ENCODE results near the gene TFDP2.
A peak's percentile ranks its signal among the peaks of the same experiment; 100 is the strongest.

TFDP2 gene

GRCh38 chr3:141972399-141972798 lies 176.9 kb downstream of the TFDP2 start:
- Histone ChIP-seq H3K27me3 (ENCODE audit: low read depth) (no peaks in the 10 kb centered on the region), H3K4me3 (no peak overlapping the region), H3K36me3 (replicated peaks) (no peaks in the 10 kb centered on the region), H3K4me1 (no peaks in the 10 kb centered on the region), H3K9me3 (no peaks in the 10 kb centered on the region)
- in situ Hi-C loops (cut with MboI; ENCODE audit: low sequenced_read_pairs) = no loop called here
- no peak for DNase-seq (ENCODE audit: low spot score in 2 of 2)

DNA sequence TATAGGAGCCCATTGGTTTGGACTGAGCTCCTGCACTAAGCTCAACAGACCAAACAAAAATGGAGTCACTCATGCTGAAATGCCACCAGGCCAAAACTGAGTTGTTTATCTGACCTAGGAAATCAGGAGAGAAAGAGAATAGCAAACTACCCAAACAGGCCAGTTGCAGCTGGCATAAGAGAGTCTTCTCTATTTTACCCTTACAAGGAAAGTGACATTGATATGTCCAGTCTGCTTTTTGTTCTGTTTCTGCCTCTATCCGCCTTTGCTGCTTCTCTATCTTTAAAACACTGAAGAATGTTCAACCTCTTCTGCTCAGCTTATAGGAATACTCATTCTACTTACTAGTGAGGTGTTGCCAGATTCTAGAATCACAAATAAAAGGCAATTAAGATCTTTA lies 177.8 kb downstream of the TFDP2 start:
- Histone ChIP-seq H3K4me3 (no peak overlapping the region), H3K4me1 (no peaks in the 10 kb centered on the region), H3K27me3 (ENCODE audit: low read depth) (no peaks in the 10 kb centered on the region), H3K9me3 (no peaks in the 10 kb centered on the region), H3K36me3 (replicated peaks) (no peaks in the 10 kb centered on the region)
- in situ Hi-C loops (cut with MboI; ENCODE audit: low sequenced_read_pairs) = no loop called here
- DNase-seq (ENCODE audit: low spot score in 2 of 2) = no peak

- Histone ChIP-seq H3K4me1 (no peaks in the 10 kb centered on the region), H3K36me3 (replicated peaks) (no peaks in the 10 kb centered on the region), H3K27me3 (ENCODE audit: low read depth) (no peaks in the 10 kb centered on the region), H3K9me3 (no peaks in the 10 kb centered on the region), H3K4me3 (no peak overlapping the region)
- in situ Hi-C loops (cut with MboI; ENCODE audit: low sequenced_read_pairs) = no loop called here
- no peak for DNase-seq (ENCODE audit: low spot score in 2 of 2)
Measured at GRCh38 chr3:141969711-141970110, 179.6 kb downstream of the TFDP2 start.

DNA sequence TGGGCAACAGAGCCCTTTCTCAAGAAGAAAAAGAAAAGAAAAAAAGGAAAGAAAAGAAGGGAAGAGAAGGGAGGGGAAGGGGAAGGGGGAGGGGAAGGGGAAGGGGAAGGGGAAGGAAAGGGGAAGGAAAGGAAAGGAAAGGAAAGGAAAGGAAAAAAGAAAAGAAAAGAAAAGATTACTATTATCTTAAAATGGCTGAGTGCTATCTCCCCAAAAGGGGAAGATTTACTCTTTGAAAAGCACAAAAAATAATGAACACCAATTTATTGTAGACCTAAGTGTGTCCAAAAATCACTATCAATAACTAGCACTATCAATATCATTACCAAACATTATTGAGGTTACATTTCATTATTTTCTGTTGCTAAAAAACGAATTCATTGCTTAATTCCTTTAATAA lies 183.9 kb downstream of the TFDP2 start:
- in situ Hi-C loops (cut with MboI; ENCODE audit: low sequenced_read_pairs) = no loop called here

DNA sequence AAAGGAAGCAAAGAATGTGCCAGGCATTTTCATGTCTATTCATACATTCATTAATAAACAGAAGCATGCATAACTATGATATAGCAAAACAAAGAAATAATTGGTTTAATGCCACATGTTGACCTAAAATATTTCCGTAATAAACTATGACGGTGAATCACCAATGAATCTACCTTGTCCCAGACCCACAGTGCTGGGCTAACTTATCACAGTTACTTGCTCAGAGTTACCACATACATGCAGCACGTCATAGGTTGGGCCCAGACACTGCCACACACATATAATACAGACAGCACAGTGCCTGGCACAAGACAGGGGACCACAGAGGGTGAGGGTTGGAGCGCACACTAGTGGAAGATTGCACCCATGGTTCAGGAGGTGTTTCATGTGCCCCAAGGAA lies 186.0 kb downstream of the TFDP2 start:
- in situ Hi-C loops (cut with MboI; ENCODE audit: low sequenced_read_pairs) = no loop called here
- no peak overlapping the region for H3K4me3 ChIP-seq

More for the DNA sequence above, 183.9 kb downstream of the TFDP2 start:
- no peaks in the 10 kb centered on the region for H3K36me3 ChIP-seq (replicated peaks)
- H3K27me3 ChIP-seq (ENCODE audit: low read depth) = no peaks in the 10 kb centered on the region
- H3K4me3 ChIP-seq = no peak overlapping the region
- no peak for DNase-seq (ENCODE audit: low spot score in 2 of 2)
- H3K9me3 ChIP-seq = no peaks in the 10 kb centered on the region
- H3K4me1 ChIP-seq = no peaks in the 10 kb centered on the region

DNA sequence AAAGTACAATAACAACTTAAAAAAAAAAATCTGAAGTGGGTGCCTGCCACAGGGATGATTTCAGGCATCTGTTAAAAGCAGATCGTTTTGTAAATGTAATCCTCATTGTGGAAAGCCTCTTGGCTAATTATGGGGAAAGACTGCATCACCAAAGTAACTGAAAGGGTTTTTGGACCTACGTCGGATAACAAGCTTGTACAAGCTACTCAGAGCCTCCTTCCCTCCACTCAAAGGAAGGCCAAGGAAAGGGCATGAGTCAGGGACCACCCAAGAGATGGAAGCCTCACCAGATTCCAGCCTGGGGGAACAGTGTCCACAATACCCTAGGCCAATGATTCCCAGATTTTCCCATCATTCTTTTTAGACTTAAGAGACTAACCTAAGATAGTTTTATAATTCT lies 188.6 kb downstream of the TFDP2 start:
- Histone ChIP-seq H3K36me3 (replicated peaks) (no peaks in the 10 kb centered on the region), H3K4me1 (no peaks in the 10 kb centered on the region; the same call in 1 of the 2 replicates)
- in situ Hi-C loops (cut with MboI; ENCODE audit: low sequenced_read_pairs) = no loop called here

More for the DNA sequence above, 186.0 kb downstream of the TFDP2 start:
- Histone ChIP-seq H3K36me3 (replicated peaks) (no peaks in the 10 kb centered on the region), H3K27me3 (ENCODE audit: low read depth) (no peaks in the 10 kb centered on the region), H3K4me1 (no peaks in the 10 kb centered on the region), H3K9me3 (no peaks in the 10 kb centered on the region)
- no peak for DNase-seq (ENCODE audit: low spot score in 2 of 2)

GRCh38 chr3:141959589-141960554 lies 189.5 kb downstream of the TFDP2 start:
- no peaks in the 10 kb centered on the region for H3K36me3 ChIP-seq (replicated peaks)
- DNase-seq (ENCODE audit: low spot score in 2 of 2) = no peak
- H3K27me3 ChIP-seq (ENCODE audit: low read depth) = no peaks in the 10 kb centered on the region
- H3K4me1 ChIP-seq = peaks cover 9% of the 10 kb centered on the region
- no peaks in the 10 kb centered on the region for H3K9me3 ChIP-seq
- H3K4me3 ChIP-seq = no peak overlapping the region
- in situ Hi-C loops (cut with MboI; ENCODE audit: low sequenced_read_pairs) = loop anchor here (5.0 kb wide), 1 partner anchor 322 kb away; no protein-coding TSS in a partner anchor

More for the DNA sequence above, 188.6 kb downstream of the TFDP2 start:
- Histone ChIP-seq H3K4me3 (no peak overlapping the region), H3K27me3 (ENCODE audit: low read depth) (no peaks in the 10 kb centered on the region), H3K9me3 (no peaks in the 10 kb centered on the region)
- DNase-seq (ENCODE audit: low spot score in 2 of 2) = no peak

DNA sequence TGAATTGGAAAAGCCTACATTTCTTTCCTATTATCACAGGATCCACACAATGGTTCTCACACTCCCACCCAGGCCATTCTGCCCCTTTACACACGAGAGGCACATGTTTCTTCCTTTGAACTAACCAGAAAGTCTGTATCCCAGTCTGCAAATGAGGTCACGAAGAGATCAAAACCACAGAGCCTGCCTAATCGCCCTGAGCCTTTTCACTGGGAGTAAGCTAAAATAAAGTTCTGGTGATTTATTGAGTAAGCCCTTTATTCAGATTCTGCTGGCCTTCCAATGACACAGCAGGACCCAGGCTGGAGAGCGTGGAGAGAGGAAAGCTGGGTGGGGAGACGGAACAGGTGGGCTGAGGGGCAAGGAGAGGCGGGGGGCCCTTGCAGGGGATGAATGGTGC lies 194.2 kb downstream of the TFDP2 start:
- Histone ChIP-seq H3K36me3 (replicated peaks) (no peaks in the 10 kb centered on the region), H3K4me3 (no peak overlapping the region)
- in situ Hi-C loops (cut with MboI; ENCODE audit: low sequenced_read_pairs) = loop anchor here (5.0 kb wide), 1 partner anchor 327 kb away; no protein-coding TSS in a partner anchor

GRCh38 chr3:141952611-141953010 lies 196.7 kb downstream of the TFDP2 start:
- in situ Hi-C loops (cut with MboI; ENCODE audit: low sequenced_read_pairs) = no loop called here
- Histone ChIP-seq H3K4me1 (peaks cover 12% of the 10 kb centered on the region), H3K9me3 (no peaks in the 10 kb centered on the region), H3K36me3 (replicated peaks) (no peaks in the 10 kb centered on the region), H3K27me3 (ENCODE audit: low read depth) (no peaks in the 10 kb centered on the region), H3K4me3 (no peak overlapping the region)
- DNase-seq (ENCODE audit: low spot score in 2 of 2) = no peak

More for the DNA sequence above, 194.2 kb downstream of the TFDP2 start:
- Histone ChIP-seq H3K9me3 (no peaks in the 10 kb centered on the region), H3K4me1 (peaks cover 12% of the 10 kb centered on the region), H3K27me3 (ENCODE audit: low read depth) (no peaks in the 10 kb centered on the region)
- DNase-seq (ENCODE audit: low spot score in 2 of 2) = peak; percentile 51 to 55

GRCh38 chr3:141950572-141951493 lies 198.5 kb downstream of the TFDP2 start:
- Histone ChIP-seq H3K9me3 (no peaks in the 10 kb centered on the region), H3K27me3 (ENCODE audit: low read depth) (no peaks in the 10 kb centered on the region), H3K36me3 (replicated peaks) (no peaks in the 10 kb centered on the region), H3K4me3 (no peak overlapping the region), H3K4me1 (peaks cover 12% of the 10 kb centered on the region)
- no peak for DNase-seq (ENCODE audit: low spot score in 2 of 2)
- in situ Hi-C loops (cut with MboI; ENCODE audit: low sequenced_read_pairs) = no loop called here

DNA sequence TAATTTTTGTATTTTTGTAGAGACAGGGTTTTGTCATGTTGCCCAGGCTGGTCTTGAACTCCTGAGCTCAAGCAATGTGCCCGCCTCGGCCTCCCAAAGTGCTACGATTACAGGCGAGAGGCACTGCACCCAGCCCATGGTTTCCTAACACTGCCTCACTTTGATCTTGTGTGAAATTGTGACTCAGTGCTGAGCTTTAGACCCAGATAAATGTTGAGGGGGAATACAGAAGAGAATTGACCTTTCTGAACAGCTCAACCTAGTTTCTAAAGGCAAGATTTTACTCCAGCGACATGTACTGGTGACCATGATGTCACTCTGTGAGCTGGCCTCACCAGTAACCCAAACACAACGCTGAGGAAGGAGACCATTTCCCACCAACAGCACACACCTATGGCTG lies 199.4 kb downstream of the TFDP2 start:
- Histone ChIP-seq H3K36me3 (replicated peaks) (no peaks in the 10 kb centered on the region), H3K9me3 (no peaks in the 10 kb centered on the region), H3K4me1 (peaks cover 4% of the 10 kb centered on the region), H3K4me3 (no peak overlapping the region), H3K27me3 (ENCODE audit: low read depth) (no peaks in the 10 kb centered on the region)
- DNase-seq (ENCODE audit: low spot score in 2 of 2) = no peak
- in situ Hi-C loops (cut with MboI; ENCODE audit: low sequenced_read_pairs) = no loop called here

DNA sequence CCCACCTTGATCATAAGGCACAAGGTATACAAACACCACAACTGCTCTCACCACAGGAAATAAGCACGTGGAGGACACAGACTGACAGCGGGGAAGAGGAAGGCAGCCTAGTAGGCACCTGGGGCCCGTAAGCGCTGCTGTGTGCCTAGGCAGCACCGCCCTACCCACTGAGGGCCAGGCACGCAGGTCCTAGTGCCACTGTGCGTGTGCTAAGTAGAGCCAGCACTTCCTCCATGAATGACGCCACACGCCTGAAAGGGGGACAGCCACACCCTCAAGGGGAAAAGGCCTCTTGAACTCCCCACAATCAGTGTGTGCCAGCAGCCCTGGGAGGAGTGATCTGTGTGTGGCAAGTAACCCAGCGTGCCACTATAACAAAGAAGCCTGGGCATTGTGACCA lies 199.9 kb downstream of the TFDP2 start:
- Histone ChIP-seq H3K9me3 (no peaks in the 10 kb centered on the region), H3K4me1 (no peaks in the 10 kb centered on the region), H3K36me3 (replicated peaks) (no peaks in the 10 kb centered on the region), H3K4me3 (no peak overlapping the region), H3K27me3 (ENCODE audit: low read depth) (no peaks in the 10 kb centered on the region)
- no peak for DNase-seq (ENCODE audit: low spot score in 2 of 2)
- in situ Hi-C loops (cut with MboI; ENCODE audit: low sequenced_read_pairs) = no loop called here

DNA sequence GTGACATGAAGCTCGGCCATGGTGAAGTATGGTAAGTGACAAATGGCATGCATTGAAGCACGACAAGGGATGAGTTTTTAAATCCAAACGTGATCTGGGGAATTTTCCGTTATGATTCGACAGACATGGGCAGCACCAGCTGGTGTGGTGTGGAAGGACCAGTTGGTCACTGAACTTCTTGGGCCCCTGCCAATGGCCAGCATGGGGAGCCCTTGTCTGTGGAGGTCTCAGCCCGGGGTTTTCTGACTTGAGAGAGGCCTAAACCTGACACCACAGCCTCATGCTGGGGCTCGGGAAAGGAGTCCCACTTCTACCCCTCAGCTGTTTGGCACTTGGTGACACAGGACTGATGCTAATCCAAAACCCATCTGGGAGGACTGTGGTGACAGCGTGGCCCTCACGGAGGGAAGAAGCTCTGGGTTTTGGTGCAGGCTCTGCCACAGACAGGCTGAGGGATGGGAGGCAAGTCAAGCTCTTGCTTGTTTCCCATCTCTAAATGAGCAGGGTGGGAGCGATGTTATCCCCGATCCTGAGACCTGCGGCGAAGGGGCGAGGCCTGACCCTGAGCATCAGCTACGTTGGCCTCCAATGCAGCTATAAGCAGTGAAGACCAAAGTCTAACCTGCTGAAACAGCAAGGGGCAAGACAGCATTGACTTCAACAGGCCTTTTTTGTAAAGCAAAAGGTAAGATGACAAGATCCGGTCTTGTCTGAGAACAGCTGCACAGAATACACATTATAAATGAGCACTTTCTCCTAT lies 203.4 kb downstream of the TFDP2 start:
- no peaks in the 10 kb centered on the region for H3K4me1 ChIP-seq
- no peaks in the 10 kb centered on the region for H3K9me3 ChIP-seq
- DNase-seq (ENCODE audit: low spot score in 2 of 2) = no peak
- in situ Hi-C loops (cut with MboI; ENCODE audit: low sequenced_read_pairs) = no loop called here
- no peaks in the 10 kb centered on the region for H3K27me3 ChIP-seq (ENCODE audit: low read depth)
- H3K4me3 ChIP-seq = no peak overlapping the region
- H3K36me3 ChIP-seq (replicated peaks) = no peaks in the 10 kb centered on the region

Measured in HAP-1 (cell line).